Measurements from ENCODE around the gene KLK11. TPM values are rescaled to one million over a fixed set of nuclear protein-coding genes. Genes with fewer than 3 reads are reported as not detected.

Gene KLK11
- total RNA-seq, 120 experiments from 2014 or later: not detected

Other genes starting within 250 kb of the KLK11 start
- gene ACP4, start 236.2 kb downstream of the KLK11 start, total RNA-seq: not detected
- gene KLK1, start 202.8 kb downstream of the KLK11 start, total RNA-seq: under 1 TPM in 6 of 120 experiments, not detected in 114; 0.52 to 0.88 (median 0.76) TPM
- not detected for gene KLK15, start 193.0 kb downstream of the KLK11 start, total RNA-seq
- gene KLK3, start 171.7 kb downstream of the KLK11 start, total RNA-seq: under 1 TPM in 3 of 120 experiments, not detected in 117; 0.34 to 0.56 (median 0.44) TPM
- gene KLK2, start 153.2 kb downstream of the KLK11 start, total RNA-seq: 1 to 10 TPM in 1 of 120 experiments, under 1 TPM in 7, not detected in 112; 0.17 to 1.5 (median 0.57) TPM
- 1 to 10 TPM in 5 of 120 experiments, under 1 TPM in 6, not detected in 109; 0.38 to 1.4 (median 0.79) TPM for gene KLK4, start 115.2 kb downstream of the KLK11 start, total RNA-seq
- 1 to 10 TPM in 69 of 120 experiments, under 1 TPM in 34, not detected in 17; 0.29 to 4.5 (median 1.5) TPM for gene KLK5, start 73.6 kb downstream of the KLK11 start, total RNA-seq
- 100 to 1,000 TPM in 16 of 120 experiments, 10 to 100 TPM in 99, 1 to 10 TPM in 5; 4.5 to 252 (median 44.7) TPM for gene KLK6, start 57.0 kb downstream of the KLK11 start, total RNA-seq
- 10 to 100 TPM in 67 of 120 experiments, 1 to 10 TPM in 53; 2.0 to 32.7 (median 10.5) TPM for gene KLK7, start 42.7 kb downstream of the KLK11 start, total RNA-seq
- 1 to 10 TPM in 4 of 120 experiments, not detected in 116; 1.5 to 3.0 (median 1.7) TPM for gene KLK8, start 25.0 kb downstream of the KLK11 start, total RNA-seq
- gene KLK10, start 6.9 kb downstream of the KLK11 start, total RNA-seq: 1 to 10 TPM in 60 of 120 experiments, under 1 TPM in 50, not detected in 10; 0.24 to 3.6 (median 1.1) TPM
- gene KLK12, start 8.4 kb upstream of the KLK11 start, total RNA-seq: not detected
- under 1 TPM in 1 of 120 experiments, not detected in 119; 0.39 TPM for gene KLK13, start 38.5 kb upstream of the KLK11 start, total RNA-seq
- gene KLK14, start 56.3 kb upstream of the KLK11 start, total RNA-seq: 1 to 10 TPM in 78 of 120 experiments, under 1 TPM in 30, not detected in 12; 0.42 to 4.0 (median 1.3) TPM
- gene CTU1, start 81.8 kb upstream of the KLK11 start, total RNA-seq: 10 to 100 TPM in 11 of 120 experiments, 1 to 10 TPM in 109; 4.6 to 14.6 (median 7.5) TPM
- 10 to 100 TPM in 6 of 120 experiments, 1 to 10 TPM in 101, under 1 TPM in 12, not detected in 1; 0.52 to 16.8 (median 3.1) TPM for gene SIGLEC9, start 98.3 kb upstream of the KLK11 start, total RNA-seq
- gene SIGLEC7, start 115.7 kb upstream of the KLK11 start, total RNA-seq: 1 to 10 TPM in 54 of 120 experiments, under 1 TPM in 34, not detected in 32; 0.30 to 7.9 (median 1.2) TPM
- 10 to 100 TPM in 1 of 120 experiments, 1 to 10 TPM in 115, under 1 TPM in 3, not detected in 1; 0.71 to 11.6 (median 3.1) TPM for gene CD33, start 198.5 kb upstream of the KLK11 start, total RNA-seq
- not detected for gene SIGLECL1, start 224.5 kb upstream of the KLK11 start, total RNA-seq